ENCODE measurements around the gene EEA1. TPM values are rescaled to one million over a fixed set of nuclear protein-coding genes. Genes with fewer than 3 reads are reported as not detected.

Gene EEA1
- polyA plus RNA-seq, 1 donor = 20.7 TPM

Other genes with a start within 250 kb of the EEA1 start
- gene PLEKHG7, start 226.3 kb downstream of the EEA1 start, polyA plus RNA-seq (ENCODE audit: insufficient read length) = 0.13 TPM